Trophoblast cell (in vitro differentiated cells and primary cell): ENCODE data around the gene RNF38.
"Not testable (repeated sequence)": the region's sequence is repeated elsewhere in the genome, so short reads cannot be mapped to it uniquely, and the experiment has no call there.

Experiments
- DNase-seq, 2 donors: peaks; one replicate each; pipeline ENCODE4 v3.0.0-alpha.2; 2016
- H2AFZ ChIP-seq: 2 replicates; pipeline ENCODE4 v1.6.1; 2013; ENCODE audit warnings: low read length, moderate library complexity, mild to moderate bottlenecking; ENCODE audit not compliant: insufficient read depth, poor library complexity
- H2AK5ac ChIP-seq: 2 replicates; pipeline ENCODE4 v1.6.1; 2013; ENCODE audit warnings: mild to moderate bottlenecking, low read length
- H2BK120ac ChIP-seq: 2 replicates; pipeline ENCODE4 v1.6.1; 2013; ENCODE audit warnings: low read length, mild to moderate bottlenecking, moderate library complexity; ENCODE audit not compliant: insufficient read depth, poor library complexity
- H2BK12ac ChIP-seq: 2 replicates; pipeline ENCODE4 v1.6.1; 2013; ENCODE audit warnings: mild to moderate bottlenecking, low read length, moderate library complexity
- H2BK5ac ChIP-seq: 2 replicates; pipeline ENCODE4 v1.6.1; 2013; ENCODE audit warnings: low read length, low read depth, moderate library complexity, mild to moderate bottlenecking; ENCODE audit not compliant: poor library complexity
- H3K14ac ChIP-seq: 2 replicates; pipeline ENCODE4 v1.6.1; 2013; ENCODE audit warnings: mild to moderate bottlenecking, low read length
- H3K18ac ChIP-seq: 2 replicates; pipeline ENCODE4 v1.6.1; 2013; ENCODE audit warnings: mild to moderate bottlenecking, low read length
- H3K23ac ChIP-seq: 2 replicates; pipeline ENCODE4 v1.6.1; 2013; ENCODE audit warnings: low read length
- H3K27ac ChIP-seq: 2 replicates; pipeline ENCODE4 v1.5.1; 2013; ENCODE audit warnings: low read depth, mild to moderate bottlenecking, inconsistent platforms, low read length, moderate library complexity
- H3K27me3 ChIP-seq: 2 replicates; pipeline ENCODE4 v1.6.1; 2013; ENCODE audit warnings: inconsistent platforms, mild to moderate bottlenecking, low read length, moderate library complexity; ENCODE audit not compliant: insufficient read depth
- H3K36me3 ChIP-seq, 2 experiments: 1 replicate in 1 of 2; 2 replicates in 1 of 2; pipeline ENCODE4 v1.6.1; 2013; ENCODE audit warnings: low read length in 2 of 2, mild to moderate bottlenecking in 2 of 2, moderate library complexity in 1 of 2; ENCODE audit not compliant: insufficient read depth in 2 of 2, control insufficient read depth in 1 of 2
- H3K4ac ChIP-seq: 2 replicates; pipeline ENCODE4 v1.6.1; 2013; ENCODE audit warnings: low read depth, mild to moderate bottlenecking, low read length, moderate library complexity
- H3K4me1 ChIP-seq, 2 experiments: 1 replicate in 1 of 2; 2 replicates in 1 of 2; pipeline ENCODE4 v1.6.1; 2013; ENCODE audit warnings: low read length in 2 of 2, mild to moderate bottlenecking in 2 of 2, moderate library complexity in 1 of 2; ENCODE audit not compliant: insufficient read depth in 2 of 2, control insufficient read depth in 1 of 2
- H3K4me2 ChIP-seq: 2 replicates; pipeline ENCODE4 v1.6.1; 2013; ENCODE audit warnings: inconsistent platforms, mild to moderate bottlenecking, low read length, moderate library complexity
- H3K4me3 ChIP-seq: 2 replicates; pipeline ENCODE4 v1.5.1; 2013; ENCODE audit warnings: mild to moderate bottlenecking, low read depth, low read length, inconsistent platforms
- H3K79me1 ChIP-seq: one replicate; pipeline ENCODE4 v1.6.1; 2013; ENCODE audit warnings: low read length
- H3K79me2 ChIP-seq: 2 replicates; pipeline ENCODE4 v1.6.1; 2013; ENCODE audit warnings: low read length, mild to moderate bottlenecking; ENCODE audit not compliant: control insufficient read depth, insufficient read depth, poor library complexity
- H3K9ac ChIP-seq: 2 replicates; pipeline ENCODE4 v1.6.1; 2013; ENCODE audit warnings: mild to moderate bottlenecking, low read length
- H3K9me3 ChIP-seq: 2 replicates; pipeline ENCODE4 v1.6.1; 2013; ENCODE audit warnings: low read depth, mild to moderate bottlenecking, control low read depth, inconsistent platforms, low read length; ENCODE audit not compliant: insufficient read depth
- H4K12ac ChIP-seq: 2 replicates; pipeline ENCODE4 v1.6.1; 2013; ENCODE audit warnings: low read depth, mild to moderate bottlenecking, low read length, moderate library complexity
- H4K8ac ChIP-seq: 2 replicates; pipeline ENCODE4 v1.6.1; 2013; ENCODE audit warnings: low read depth, mild to moderate bottlenecking, low read length, moderate library complexity
- H4K91ac ChIP-seq: one replicate; pipeline ENCODE4 v1.6.1; 2013; ENCODE audit warnings: low read depth, mild to moderate bottlenecking, low read length, moderate library complexity
- WGBS: extraction: QIAGEN DNeasy Blood & Tissue Kit; methylation state at CpG from one replicate; pipeline ENCODE4 v1.1.7; 2013; ENCODE audit warnings: missing lambda C conversion rate; ENCODE audit not compliant: insufficient read length, insufficient coverage; ENCODE audit errors: extremely low coverage; 5-methylcytosine and 5-hydroxymethylcytosine counted together

The RNF38 gene

DNA sequence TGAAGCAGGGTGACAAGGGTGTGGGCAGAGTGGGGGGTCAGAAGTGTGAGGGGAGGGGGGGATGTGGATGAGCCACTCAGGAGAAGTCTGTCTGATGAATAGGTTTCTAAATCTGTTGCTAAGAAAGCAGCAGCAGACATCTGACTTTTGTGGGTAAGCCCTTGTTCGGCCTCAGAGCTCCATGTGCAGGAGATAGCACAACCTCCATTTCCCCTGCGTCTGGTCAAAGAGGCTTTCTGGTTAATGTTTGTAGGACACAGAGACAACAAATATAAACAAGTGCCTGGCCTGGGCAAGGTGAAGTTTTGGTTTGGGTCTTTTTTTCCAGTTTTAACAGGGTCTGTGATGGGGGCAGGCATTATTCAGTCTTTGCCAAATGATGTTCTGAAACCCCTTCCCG is 84.8 kb downstream of the RNF38 start:
- H3K4me3 ChIP-seq, result no peak overlapping the region
- H3K23ac ChIP-seq, result no peak overlapping the region
- H3K79me1 ChIP-seq, result no peaks in the 10 kb centered on the region
- no peak for DNase-seq
- H3K4ac ChIP-seq, result no peak overlapping the region
- H3K27ac ChIP-seq, result no peak overlapping the region
- H2BK120ac ChIP-seq, result no peak overlapping the region
- H3K9ac ChIP-seq, result no peak overlapping the region
- no peak overlapping the region for H2BK5ac ChIP-seq
- no peaks in the 10 kb centered on the region for H3K36me3 ChIP-seq
- H4K12ac ChIP-seq, result no peak overlapping the region
- H2BK12ac ChIP-seq, result no peak overlapping the region
- H4K91ac ChIP-seq, result no peak overlapping the region
- no peak overlapping the region for H3K4me2 ChIP-seq
- H2AFZ ChIP-seq, result no peak overlapping the region
- H3K27me3 ChIP-seq, result no peaks in the 10 kb centered on the region
- H3K79me2 ChIP-seq, result no peaks in the 10 kb centered on the region
- no peak overlapping the region for H3K18ac ChIP-seq
- no peak overlapping the region for H4K8ac ChIP-seq
- no peak overlapping the region for H2AK5ac ChIP-seq
- peaks cover 1% of the 10 kb centered on the region for H3K9me3 ChIP-seq
- H3K4me1 ChIP-seq, result peaks cover 5 to 8% of the 10 kb centered on the region in 2 experiments
- H3K14ac ChIP-seq, result no peak overlapping the region
- WGBS, result no CpG with 5 or more reads among the region's 3 CpGs

DNA sequence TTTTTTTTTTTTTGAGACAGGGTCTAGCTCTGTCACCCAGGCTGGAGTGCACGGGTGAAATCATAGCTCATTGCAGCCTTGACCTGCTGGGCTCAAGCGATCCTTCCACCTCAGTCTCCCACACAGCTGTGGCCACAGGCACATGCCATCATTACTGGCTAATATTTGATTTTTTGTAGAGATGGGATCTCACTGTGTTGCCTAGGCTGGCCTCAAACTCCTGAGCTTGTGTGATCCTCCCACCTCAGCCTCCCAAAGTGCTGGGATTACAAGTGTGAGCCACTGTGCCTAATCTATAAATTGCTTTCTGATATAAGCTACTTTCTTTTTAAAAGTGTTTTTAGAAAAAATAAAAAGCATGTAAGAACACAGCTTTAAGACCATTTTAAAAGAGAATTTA is 85.3 kb downstream of the RNF38 start:
- no peak overlapping the region for H3K4me3 ChIP-seq
- H3K23ac ChIP-seq, result no peak overlapping the region
- H2BK5ac ChIP-seq, result no peak overlapping the region
- H2BK12ac ChIP-seq, result no peak overlapping the region
- no peak overlapping the region for H3K4ac ChIP-seq
- no peak overlapping the region for H4K91ac ChIP-seq
- no peak overlapping the region for H2BK120ac ChIP-seq
- no CpG with 5 or more reads among the region's 2 CpGs for WGBS
- no peak overlapping the region for H4K12ac ChIP-seq
- no peak overlapping the region for H3K4me2 ChIP-seq
- no peak overlapping the region for H3K18ac ChIP-seq
- H3K79me2 ChIP-seq, result no peaks in the 10 kb centered on the region
- no peaks in the 10 kb centered on the region for H3K79me1 ChIP-seq
- no peaks in the 10 kb centered on the region for H3K36me3 ChIP-seq
- no peak overlapping the region for H2AFZ ChIP-seq
- peaks cover 1% of the 10 kb centered on the region for H3K9me3 ChIP-seq
- DNase-seq, result no peak
- H3K9ac ChIP-seq, result no peak overlapping the region
- H2AK5ac ChIP-seq, result no peak overlapping the region
- peaks cover 5 to 8% of the 10 kb centered on the region in 2 experiments for H3K4me1 ChIP-seq
- no peaks in the 10 kb centered on the region for H3K27me3 ChIP-seq
- no peak overlapping the region for H3K27ac ChIP-seq
- H3K14ac ChIP-seq, result no peak overlapping the region
- H4K8ac ChIP-seq, result no peak overlapping the region

DNA sequence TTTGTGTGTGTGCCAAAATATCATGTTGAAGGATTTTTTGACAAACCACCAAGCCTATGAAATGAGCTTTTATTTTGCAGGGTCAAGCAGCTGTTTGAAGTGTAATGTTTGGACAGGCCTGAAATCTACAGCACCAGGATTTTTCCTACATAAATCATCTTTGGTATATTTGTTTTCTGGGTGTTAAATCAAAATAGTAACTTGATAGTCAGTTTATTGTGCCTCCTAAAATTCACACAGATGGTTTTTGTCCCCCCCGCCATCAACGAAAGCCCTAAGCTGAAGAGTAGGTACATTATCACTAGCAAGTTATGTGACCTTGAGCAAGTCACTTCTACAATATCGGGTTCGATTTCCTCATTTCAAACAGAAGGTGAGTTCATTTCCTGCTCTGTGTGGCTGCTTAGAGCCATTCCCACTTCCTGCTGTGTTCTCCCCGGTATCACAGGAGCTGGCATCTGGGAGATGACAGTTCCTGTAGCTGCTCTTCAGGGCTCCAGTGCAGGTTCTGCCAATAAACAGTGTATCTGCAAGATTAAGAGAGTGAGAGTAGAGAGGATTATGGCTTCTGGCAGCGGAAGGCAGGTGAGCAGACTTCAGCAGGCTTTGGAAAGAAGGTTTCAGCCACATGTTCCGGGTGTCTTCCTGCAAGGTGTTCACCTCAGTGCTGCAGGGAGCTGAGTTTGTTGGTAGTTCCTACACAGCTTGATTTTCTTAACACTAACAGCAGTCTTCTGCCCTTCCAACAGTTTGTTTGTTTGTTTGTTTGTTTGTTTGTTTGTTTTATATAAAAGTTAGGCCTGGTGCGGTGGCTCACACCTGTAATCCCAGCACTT is 93.4 kb downstream of the RNF38 start:
- Histone ChIP-seq H3K4me3 (no peak overlapping the region), H3K4me1 (no peaks in the 10 kb centered on the region), H3K27ac (no peak overlapping the region), H3K4ac (no peak overlapping the region), H3K14ac (no peak overlapping the region), H3K79me1 (no peaks in the 10 kb centered on the region), H4K8ac (no peak overlapping the region), H3K23ac (no peak overlapping the region), H3K9ac (no peak overlapping the region), H2BK12ac (no peak overlapping the region), H3K79me2 (no peaks in the 10 kb centered on the region), H3K4me2 (no peak overlapping the region), H2AFZ (no peak overlapping the region), H3K36me3 (no peaks in the 10 kb centered on the region), H3K9me3 (no peaks in the 10 kb centered on the region), H4K91ac (no peak overlapping the region), H3K18ac (no peak overlapping the region), H3K27me3 (no peaks in the 10 kb centered on the region), H4K12ac (no peak overlapping the region), H2AK5ac (no peak overlapping the region), H2BK120ac (no peak overlapping the region), H2BK5ac (no peak overlapping the region)
- WGBS, result no CpG with 5 or more reads among the region's 8 CpGs
- no peak for DNase-seq

DNA sequence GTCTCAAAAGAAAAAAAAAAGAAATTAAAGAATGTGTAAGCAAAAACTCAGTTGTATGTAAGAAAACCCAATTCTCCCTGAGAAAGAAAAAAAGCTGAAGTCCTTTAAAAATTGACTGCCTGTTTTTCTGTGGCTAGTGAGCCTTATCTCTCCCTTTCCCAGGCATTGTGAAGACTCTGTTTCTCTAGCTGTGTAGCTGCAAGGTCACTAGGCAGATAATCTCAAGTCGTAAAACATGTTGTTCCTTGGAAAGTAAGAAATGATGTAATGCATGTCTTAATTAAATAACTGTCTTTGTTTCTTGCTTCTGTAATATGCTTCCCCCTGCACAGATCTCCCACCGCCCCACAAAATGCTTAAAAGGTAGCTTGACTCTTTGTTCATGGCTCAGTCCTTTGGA is 95.7 kb downstream of the RNF38 start:
- not testable (repeated sequence) for H3K9ac ChIP-seq, H3K79me1 ChIP-seq, H4K8ac ChIP-seq, H3K9me3 ChIP-seq, H2AK5ac ChIP-seq, H2BK5ac ChIP-seq, H3K4me1 ChIP-seq, H3K18ac ChIP-seq, DNase-seq, H3K36me3 ChIP-seq, H3K4ac ChIP-seq, H2BK120ac ChIP-seq, H3K79me2 ChIP-seq, H2BK12ac ChIP-seq, H4K91ac ChIP-seq, H3K27me3 ChIP-seq, H3K4me2 ChIP-seq, H2AFZ ChIP-seq, H3K14ac ChIP-seq, H3K23ac ChIP-seq, H4K12ac ChIP-seq, H3K4me3 ChIP-seq, H3K27ac ChIP-seq
- no CpG with 5 or more reads among the region's 2 CpGs for WGBS
